Endothelial cell of umbilical vein (primary cell): ENCODE results near the gene ITPRIPL1. TPM values are rescaled to one million over a fixed set of nuclear protein-coding genes. Genes with fewer than 3 reads are reported as not detected.
A peak's percentile ranks its signal among the peaks of the same experiment; 100 is the strongest.

Experiments
- BruUV-seq: library from RNA; stranded (reverse); fragments of 400-500 nt; replicated peaks from 2 replicates; lab custom pipeline; 2021; lab: Mats Ljungman, UMichigan
- CTCF ChIA-PET: fragments of 300-600, 350-600 bp; sonication (Branson Sonifier 250); formaldehyde crosslinking; loops from one replicate; lab custom pipeline; 2021; ENCODE audit warnings: antibody characterized with exemption, inconsistent platforms; lab: Charles Lee
- POLR2A ChIA-PET: fragments of 300-600, 350-600 bp; sonication (Branson Sonifier 250); formaldehyde crosslinking; loops from one replicate; lab custom pipeline; 2021; ENCODE audit warnings: antibody characterized with exemption, inconsistent platforms; lab: Charles Lee
- DNase-seq: peaks from one replicate; pipeline ENCODE4 v3.0.0-alpha.2; 2011; ENCODE audit warnings: low read depth, low spot score
- FAIRE-seq: peaks from 2 replicates; lab custom pipeline; 2011; peaks lifted over from hg19 to GRCh38; lab: Jason Lieb, UNC
- H2AFZ ChIP-seq: 2 replicates; pipeline ENCODE4 v1.6.0; 2012; ENCODE audit warnings: low read depth, low read length, control low read depth, inconsistent platforms
- H3K27ac ChIP-seq: 2 replicates; pipeline ENCODE4 v1.5.1; 2011; ENCODE audit warnings: low read depth, mild to moderate bottlenecking, control low read depth, low read length, moderate library complexity; ENCODE audit not compliant: insufficient read depth
- H3K27me3 ChIP-seq, 2 experiments: 2 replicates each; pipeline versions ENCODE4 v1.6.0 to v1.6.1; 2011; ENCODE audit warnings: low read length in 2 of 2, mixed read lengths in 1 of 2; ENCODE audit not compliant: control insufficient read depth in 2 of 2, insufficient read depth in 2 of 2
- H3K36me3 ChIP-seq, 2 experiments: 2 replicates in 1 of 2; 3 replicates in 1 of 2; pipeline ENCODE4 v1.5.1; 2011; ENCODE audit warnings: low read length in 2 of 2, mild to moderate bottlenecking in 1 of 2, moderate library complexity in 1 of 2; ENCODE audit not compliant: control insufficient read depth in 2 of 2, insufficient read depth in 2 of 2; ENCODE audit errors: extremely low read depth in 1 of 2
- H3K4me1 ChIP-seq: 3 replicates; pipeline ENCODE4 v1.5.1; 2011; ENCODE audit warnings: mild to moderate bottlenecking, low read length; ENCODE audit not compliant: control insufficient read depth, insufficient read depth; ENCODE audit errors: extremely low read depth
- H3K4me2 ChIP-seq: 2 replicates; pipeline ENCODE4 v1.6.1; 2011; ENCODE audit warnings: low read length, control low read depth, mixed read lengths; ENCODE audit not compliant: insufficient read depth
- H3K4me3 ChIP-seq, 3 experiments: fragments of 200-600 bp in 1 of 3; sonication (generic), shearing (Covaris generic) in 1 of 3; replicated peaks in 1 of 3; 2 replicates each; pipeline ENCODE4 v1.5.1; 2011 to 2016; ENCODE audit warnings: control low read depth in 3 of 3, low read length in 3 of 3, mild to moderate bottlenecking in 2 of 3, inconsistent platforms in 1 of 3, low read depth in 1 of 3, moderate library complexity in 1 of 3; ENCODE audit not compliant: insufficient read depth in 1 of 3
- H3K79me2 ChIP-seq: 2 replicates; pipeline ENCODE4 v1.6.0; 2012; ENCODE audit warnings: low read length, inconsistent platforms; ENCODE audit not compliant: control insufficient read depth, insufficient read depth
- H3K9ac ChIP-seq: replicated peaks from 2 replicates; pipeline ENCODE3; 2011; ENCODE audit warnings: low read length, control low read depth; ENCODE audit not compliant: insufficient read depth; ENCODE audit errors: extremely low read depth
- H3K9me1 ChIP-seq: replicated peaks from 3 replicates; pipeline ENCODE4 v1.6.0; 2011; ENCODE audit warnings: mild to moderate bottlenecking, low read length; ENCODE audit not compliant: control insufficient read depth, insufficient read depth; ENCODE audit errors: extremely low read depth
- H3K9me3 ChIP-seq: replicated peaks from 2 replicates; pipeline ENCODE4 v1.5.1; 2012; ENCODE audit warnings: low read length, inconsistent platforms; ENCODE audit not compliant: control insufficient read depth, insufficient read depth
- H4K20me1 ChIP-seq: replicated peaks from 2 replicates; pipeline ENCODE3; 2011; ENCODE audit warnings: mild to moderate bottlenecking, low read length; ENCODE audit not compliant: control insufficient read depth, insufficient read depth; ENCODE audit errors: extremely low read depth
- EZH2 ChIP-seq: IDR thresholded peaks from 2 replicates; pipeline ENCODE4 v1.6.1; 2012; ENCODE audit warnings: borderline replicate concordance, low read depth, mild to moderate bottlenecking, moderate library complexity, low read length, inconsistent platforms; ENCODE audit not compliant: severe bottlenecking
- FOS ChIP-seq: IDR thresholded peaks from 2 replicates; pipeline ENCODE4 v1.6.1; 2011; ENCODE audit warnings: mild to moderate bottlenecking, low read length, moderate library complexity, borderline replicate concordance; ENCODE audit not compliant: insufficient read depth
- GATA2 ChIP-seq: IDR thresholded peaks from 2 replicates; pipeline ENCODE4 v1.7.0; 2011; ENCODE audit warnings: low read depth, mild to moderate bottlenecking, moderate library complexity, mixed read lengths, low read length; ENCODE audit not compliant: insufficient read length, insufficient read depth
- JUN ChIP-seq: IDR thresholded peaks from 2 replicates; pipeline ENCODE4 v1.6.1; 2011; ENCODE audit warnings: borderline replicate concordance, low read depth; ENCODE audit not compliant: insufficient read length, insufficient read depth
- MYC ChIP-seq: IDR thresholded peaks from one replicate; pipeline ENCODE4 v1.6.1; 2011; ENCODE audit warnings: mild to moderate bottlenecking, low read depth, low read length
- POLR2A ChIP-seq: IDR thresholded peaks from 2 replicates; pipeline ENCODE4 v1.6.1; 2012; ENCODE audit warnings: low read depth, mild to moderate bottlenecking, control low read depth, low read length
- POLR2AphosphoS5 ChIP-seq: IDR thresholded peaks from 2 replicates; pipeline ENCODE4 v1.6.1; 2012; ENCODE audit warnings: low read depth, mild to moderate bottlenecking, control low read depth, low read length, moderate library complexity; ENCODE audit not compliant: insufficient read depth
- dilution Hi-C: fragments of 300-500 bp; cut with MboI; formaldehyde crosslinking; loops from one replicate; pipeline ENCODE4 v1.15.0; 2019; ENCODE audit warnings: low sequenced_read_pairs; ENCODE audit not compliant: extremely low pct_ligation_motif_present
- intact Hi-C: fragments of 100-400 bp; cut with micrococcal nuclease; formaldehyde crosslinking; loops from one replicate; pipeline ENCODE4 v1.10.0; 2022
- polyA plus RNA-seq, 4 experiments: library from polyadenylated mRNA; depleted of rRNA in 3 of 4; stranded (reverse) in 3 of 4; unstranded in 1 of 4; fragments of >200 nt; gene quantifications; 2 replicates each; pipeline versions ENCODE4 v1.2.1 to v1.2.3, GENCODE V29; 2011 to 2012; ENCODE audit warnings: missing spikeins in 1 of 4
- total RNA-seq: library from RNA; stranded (reverse); gene quantifications from 2 replicates; pipeline ENCODE4 v1.2.3, GENCODE V29; 2021
- TF ChIP-seq, protein P1 (sequence below): IDR thresholded peaks from 2 replicates; pipeline ENCODE4 v1.6.1; 2011; ENCODE audit not compliant: insufficient read depth, insufficient read length
- TF ChIP-seq, protein P2 (sequence below), 2 donors: IDR thresholded peaks; 1 replicate in 1 of 2; 2 replicates in 1 of 2; pipeline ENCODE4 v1.5.1; 2011; ENCODE audit warnings: low read length in 2 of 2, mild to moderate bottlenecking in 2 of 2, moderate library complexity in 2 of 2, control low read depth in 1 of 2, inconsistent platforms in 1 of 2, low read depth in 1 of 2; ENCODE audit not compliant: insufficient read depth in 1 of 2; ENCODE audit errors: extremely low read depth in 1 of 2

The ITPRIPL1 gene
- total and polyA plus RNA-seq, 2 donors (not counting 3 experiments of a cell fraction or from before 2014, with no cell fraction given) = 2.6 to 5.8 TPM

DNA sequence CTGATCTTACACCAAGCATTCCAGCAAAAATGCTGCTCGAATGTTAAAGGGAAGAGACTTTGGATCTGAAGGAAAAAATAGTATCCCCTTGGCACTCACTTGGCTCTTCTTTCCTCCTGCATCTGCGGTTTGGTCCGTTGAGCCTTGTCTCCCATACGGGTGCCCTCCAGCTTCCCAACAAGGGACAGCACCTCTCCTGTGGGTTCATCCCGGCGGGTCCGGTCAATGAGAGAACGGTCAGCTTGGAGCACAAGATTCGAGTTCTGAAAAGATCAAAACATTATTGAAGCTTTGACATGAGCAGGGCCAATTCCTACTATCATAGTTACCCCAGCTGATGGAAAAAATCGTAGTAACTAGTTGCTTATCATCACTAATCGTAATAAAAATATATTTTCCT, 20.5 kb upstream of the ITPRIPL1 start:
- peaks cover 11% of the 10 kb centered on the region for H3K4me1 ChIP-seq
- peak overlapping the region; percentile 60 to 81 (median 78) for H3K4me3 ChIP-seq
- CTCF ChIA-PET = interaction anchor here (0.9 to 1.6 kb wide), 4 partner anchors 11 to 205 kb away, joined by 3 to 5 read pairs (median 4); no protein-coding TSS in a partner anchor
- H3K9ac ChIP-seq = peak overlapping the region; percentile 72
- no peak for DNase-seq
- peaks cover 20% of the 10 kb centered on the region for H3K79me2 ChIP-seq
- TF ChIP-seq, protein P1, sequence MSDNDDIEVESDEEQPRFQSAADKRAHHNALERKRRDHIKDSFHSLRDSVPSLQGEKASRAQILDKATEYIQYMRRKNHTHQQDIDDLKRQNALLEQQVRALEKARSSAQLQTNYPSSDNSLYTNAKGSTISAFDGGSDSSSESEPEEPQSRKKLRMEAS = no peak
- TF ChIP-seq JUN (no peak), MYC (no peak), POLR2A (no peak), POLR2AphosphoS5 (no peak), FOS (no peak), EZH2 (no peak), GATA2 (no peak)
- TF ChIP-seq, protein P2, sequence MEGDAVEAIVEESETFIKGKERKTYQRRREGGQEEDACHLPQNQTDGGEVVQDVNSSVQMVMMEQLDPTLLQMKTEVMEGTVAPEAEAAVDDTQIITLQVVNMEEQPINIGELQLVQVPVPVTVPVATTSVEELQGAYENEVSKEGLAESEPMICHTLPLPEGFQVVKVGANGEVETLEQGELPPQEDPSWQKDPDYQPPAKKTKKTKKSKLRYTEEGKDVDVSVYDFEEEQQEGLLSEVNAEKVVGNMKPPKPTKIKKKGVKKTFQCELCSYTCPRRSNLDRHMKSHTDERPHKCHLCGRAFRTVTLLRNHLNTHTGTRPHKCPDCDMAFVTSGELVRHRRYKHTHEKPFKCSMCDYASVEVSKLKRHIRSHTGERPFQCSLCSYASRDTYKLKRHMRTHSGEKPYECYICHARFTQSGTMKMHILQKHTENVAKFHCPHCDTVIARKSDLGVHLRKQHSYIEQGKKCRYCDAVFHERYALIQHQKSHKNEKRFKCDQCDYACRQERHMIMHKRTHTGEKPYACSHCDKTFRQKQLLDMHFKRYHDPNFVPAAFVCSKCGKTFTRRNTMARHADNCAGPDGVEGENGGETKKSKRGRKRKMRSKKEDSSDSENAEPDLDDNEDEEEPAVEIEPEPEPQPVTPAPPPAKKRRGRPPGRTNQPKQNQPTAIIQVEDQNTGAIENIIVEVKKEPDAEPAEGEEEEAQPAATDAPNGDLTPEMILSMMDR (IDR thresholded peaks at IDR 0.05; ENCODE audit: extremely low read depth in 1 of 2, insufficient read depth in 1 of 2, low read depth in 1 of 2, low read length in 2 of 2) = no peak
- BruUV-seq = TSS peak; percentile 51
- no peaks in the 10 kb centered on the region for H3K9me3 ChIP-seq
- dilution Hi-C loops = no loop called here
- peaks cover 15 to 25% of the 10 kb centered on the region in 2 experiments for H3K36me3 ChIP-seq
- FAIRE-seq = no peak
- no peaks in the 10 kb centered on the region for H3K9me1 ChIP-seq
- intact Hi-C loops = loop anchor here (1.0 to 5.0 kb wide), 4 partner anchors 16 to 204 kb away; partner anchors contain the start of genes CIAO1, NCAPH and TMEM127
- no peaks in the 10 kb centered on the region for H3K27me3 ChIP-seq
- POLR2A ChIA-PET = no interaction called here
- H3K27ac ChIP-seq = peak overlapping the region; percentile 63
- H2AFZ ChIP-seq = no peak overlapping the region
- no peaks in the 10 kb centered on the region for H4K20me1 ChIP-seq
- peak overlapping the region; percentile 86 for H3K4me2 ChIP-seq
